H7 (cell line): ENCODE measurements around the gene LRRC26. TPM values are rescaled to one million over a fixed set of nuclear protein-coding genes. Genes with fewer than 3 reads are reported as not detected.

ENCODE experiments used
- DNase-seq: peaks from one replicate; pipeline ENCODE4 v3.0.0; 2012
- H3K27me3 ChIP-seq: 2 replicates; pipeline ENCODE4 v1.6.0; 2011; ENCODE audit warnings: mild to moderate bottlenecking, low read length; ENCODE audit not compliant: control insufficient read depth, insufficient read depth
- H3K36me3 ChIP-seq: replicated peaks from 2 replicates; pipeline ENCODE4 v1.5.1; 2011; ENCODE audit warnings: low read length; ENCODE audit not compliant: control insufficient read depth, insufficient read depth
- H3K4me3 ChIP-seq: 2 replicates; pipeline ENCODE4 v1.5.1; 2011; ENCODE audit warnings: low read depth, mild to moderate bottlenecking, control low read depth, low read length, moderate library complexity; ENCODE audit not compliant: insufficient read depth
- total RNA-seq: library from RNA; depleted of rRNA; stranded (reverse); fragments of >200 nt; shearing (Covaris generic); gene quantifications from 2 replicates; pipeline ENCODE4 v1.2.3, GENCODE V29; 2014; rRNA removed

LRRC26 gene
- 0.59 and 0.67 TPM in 2 replicates for total RNA-seq

GRCh38 chr9:137169896-137170358 is at the start of gene LRRC26:
TSS of gene LRRC26 (minus strand) at chr9:137170051. CDS start at chr9:137169943, 108 bp downstream.
- no peak for DNase-seq
- no peaks in the 10 kb centered on the region for H3K36me3 ChIP-seq
- peaks cover 53% of the 10 kb centered on the region for H3K27me3 ChIP-seq
- peak within 1 kb of the TSS; percentile 50 for H3K4me3 ChIP-seq

GRCh38 chr9:137218754-137219271 is 49.0 kb upstream of the LRRC26 start:
- peaks cover 3% of the 10 kb centered on the region for H3K36me3 ChIP-seq
- DNase-seq, result no peak
- peaks cover 10% of the 10 kb centered on the region for H3K27me3 ChIP-seq
- no peak overlapping the region for H3K4me3 ChIP-seq

GRCh38 chr9:137218212-137218753 is 48.4 kb upstream of the LRRC26 start:
- peaks cover 10% of the 10 kb centered on the region for H3K27me3 ChIP-seq
- no peak for DNase-seq
- H3K4me3 ChIP-seq, result no peak overlapping the region
- peaks cover 3% of the 10 kb centered on the region for H3K36me3 ChIP-seq

- peak; percentile 97 for DNase-seq
- Histone ChIP-seq H3K4me3 (no peak overlapping the region), H3K36me3 (peaks cover 3% of the 10 kb centered on the region), H3K27me3 (peaks cover 6% of the 10 kb centered on the region)
Observed at GRCh38 chr9:137217276-137218211, 47.7 kb upstream of the LRRC26 start.

- no peak overlapping the region for H3K4me3 ChIP-seq
- H3K36me3 ChIP-seq, result peaks cover 3% of the 10 kb centered on the region
- DNase-seq, result no peak
- H3K27me3 ChIP-seq, result no peaks in the 10 kb centered on the region; the same call in 1 of the 2 replicates
Observed at GRCh38 chr9:137216188-137216965, 46.5 kb upstream of the LRRC26 start.

- no peak overlapping the region for H3K4me3 ChIP-seq
- no peak for DNase-seq
- peaks cover 3% of the 10 kb centered on the region for H3K36me3 ChIP-seq
- H3K27me3 ChIP-seq, result no peaks in the 10 kb centered on the region
Observed at GRCh38 chr9:137215196-137215986, 45.5 kb upstream of the LRRC26 start.

GRCh38 chr9:137214620-137215019 is 44.8 kb upstream of the LRRC26 start:
- peaks cover 3% of the 10 kb centered on the region for H3K36me3 ChIP-seq
- no peak for DNase-seq

GRCh38 chr9:137213160-137214060 is 43.6 kb upstream of the LRRC26 start:
- H3K4me3 ChIP-seq, result no peak overlapping the region
- H3K36me3 ChIP-seq, result peaks cover 5% of the 10 kb centered on the region
- DNase-seq, result peak; percentile 83
- no peaks in the 10 kb centered on the region for H3K27me3 ChIP-seq

More at GRCh38 chr9:137214620-137215019, 44.8 kb upstream of the LRRC26 start:
- H3K27me3 ChIP-seq, result no peaks in the 10 kb centered on the region
- no peak overlapping the region for H3K4me3 ChIP-seq

- H3K4me3 ChIP-seq, result no peak overlapping the region
- peak; percentile 74 for DNase-seq
- peaks cover 5% of the 10 kb centered on the region for H3K36me3 ChIP-seq
- H3K27me3 ChIP-seq, result no peaks in the 10 kb centered on the region
Observed at GRCh38 chr9:137212520-137212919, 42.7 kb upstream of the LRRC26 start.

- H3K27me3 ChIP-seq, result no peaks in the 10 kb centered on the region
- peaks cover 5% of the 10 kb centered on the region for H3K36me3 ChIP-seq
- no peak for DNase-seq
- H3K4me3 ChIP-seq, result no peak overlapping the region
Observed at GRCh38 chr9:137211532-137211931, 41.7 kb upstream of the LRRC26 start.

- Histone ChIP-seq H3K4me3 (no peak overlapping the region), H3K36me3 (peaks cover 4% of the 10 kb centered on the region)
- DNase-seq, result no peak
Observed at GRCh38 chr9:137206602-137207001, 36.8 kb upstream of the LRRC26 start.

GRCh38 chr9:137205126-137206069 is 35.5 kb upstream of the LRRC26 start, which contains the start of the genes NDOR1 and TMEM203:
TSS of gene NDOR1 (plus strand) at chr9:137205700. CDS start at chr9:137205778, 78 bp downstream.
TSS of gene TMEM203 (minus strand) at chr9:137205648. CDS start at chr9:137205414, 234 bp downstream.
- Histone ChIP-seq H3K27me3 (no peaks in the 10 kb centered on the region), H3K36me3 (peaks cover 4% of the 10 kb centered on the region), H3K4me3 (peak within 1 kb of the TSS; percentile 95)
- peak; percentile 100 for DNase-seq

More at GRCh38 chr9:137206602-137207001, 36.8 kb upstream of the LRRC26 start:
- no peaks in the 10 kb centered on the region for H3K27me3 ChIP-seq
